IPS-18c (cell line): ENCODE measurements around the gene SYNGAP1.

ENCODE experiments used
- H3K4me3 ChIP-seq: 2 replicates; pipeline ENCODE4 v1.7.0; 2013; ENCODE audit warnings: low read depth, mild to moderate bottlenecking, low read length, moderate library complexity; ENCODE audit not compliant: insufficient read depth
- H3K9me3 ChIP-seq: one replicate; pipeline ENCODE4 v1.6.1; 2013; ENCODE audit warnings: mild to moderate bottlenecking, low read length, moderate library complexity; ENCODE audit not compliant: control insufficient read depth, insufficient read depth

Gene SYNGAP1

GRCh38 chr6:33443619-33444504 is 24.0 kb downstream of the SYNGAP1 start:
- no peaks in the 10 kb centered on the region for H3K9me3 ChIP-seq
- H3K4me3 ChIP-seq, result no peak overlapping the region

GRCh38 chr6:33445119-33445603 is 25.3 kb downstream of the SYNGAP1 start:
- Histone ChIP-seq H3K9me3 (no peaks in the 10 kb centered on the region), H3K4me3 (no peak overlapping the region)

- Histone ChIP-seq H3K9me3 (no peaks in the 10 kb centered on the region), H3K4me3 (no peak overlapping the region)
These were observed 26.5 kb downstream of the SYNGAP1 start for GRCh38 chr6:33446356-33446755.

GRCh38 chr6:33450434-33450833 is 30.6 kb downstream of the SYNGAP1 start:
- Histone ChIP-seq H3K4me3 (no peak overlapping the region), H3K9me3 (no peaks in the 10 kb centered on the region)

GRCh38 chr6:33451606-33452005 is 31.7 kb downstream of the SYNGAP1 start:
- H3K4me3 ChIP-seq, result no peak overlapping the region

GRCh38 chr6:33452496-33452895 is 32.6 kb downstream of the SYNGAP1 start:
- Histone ChIP-seq H3K9me3 (no peaks in the 10 kb centered on the region), H3K4me3 (no peak overlapping the region)

More at GRCh38 chr6:33451606-33452005, 31.7 kb downstream of the SYNGAP1 start:
- H3K9me3 ChIP-seq, result no peaks in the 10 kb centered on the region

GRCh38 chr6:33453393-33454008 is 33.6 kb downstream of the SYNGAP1 start:
- peak overlapping the region; percentile 94; the same call in 1 of the 2 replicates for H3K4me3 ChIP-seq
- no peaks in the 10 kb centered on the region for H3K9me3 ChIP-seq

- Histone ChIP-seq H3K4me3 (peak within 1 kb of the TSS; percentile 94), H3K9me3 (no peaks in the 10 kb centered on the region)
These were observed 34.4 kb downstream of the SYNGAP1 start, which contains the start of gene ZBTB9 for GRCh38 chr6:33454009-33454946. ZBTB9 (plus strand) TSS chr6:33454576; CDS start chr6:33455101, 525 bp downstream.

- H3K4me3 ChIP-seq, result peak overlapping the region; percentile 94
- H3K9me3 ChIP-seq, result no peaks in the 10 kb centered on the region
These were observed 35.2 kb downstream of the SYNGAP1 start for GRCh38 chr6:33455051-33455450.

GRCh38 chr6:33456156-33456555 is 36.3 kb downstream of the SYNGAP1 start:
- Histone ChIP-seq H3K9me3 (no peaks in the 10 kb centered on the region), H3K4me3 (no peak overlapping the region)

- Histone ChIP-seq H3K9me3 (no peaks in the 10 kb centered on the region), H3K4me3 (no peak overlapping the region)
These were observed 38.8 kb downstream of the SYNGAP1 start for GRCh38 chr6:33458676-33459075.

- Histone ChIP-seq H3K4me3 (no peak overlapping the region), H3K9me3 (no peaks in the 10 kb centered on the region)
These were observed 39.4 kb downstream of the SYNGAP1 start for GRCh38 chr6:33459226-33459625.

- Histone ChIP-seq H3K9me3 (no peaks in the 10 kb centered on the region), H3K4me3 (no peak overlapping the region; the same call in 1 of the 2 replicates)
These were observed 46.3 kb downstream of the SYNGAP1 start for GRCh38 chr6:33466075-33466735.

GRCh38 chr6:33467091-33467490 is 47.2 kb downstream of the SYNGAP1 start:
- H3K9me3 ChIP-seq, result no peaks in the 10 kb centered on the region

GRCh38 chr6:33469661-33470060 is 49.8 kb downstream of the SYNGAP1 start:
- Histone ChIP-seq H3K9me3 (no peaks in the 10 kb centered on the region), H3K4me3 (no peak overlapping the region)

More at GRCh38 chr6:33467091-33467490, 47.2 kb downstream of the SYNGAP1 start:
- H3K4me3 ChIP-seq, result no peak overlapping the region

- Histone ChIP-seq H3K4me3 (no peak overlapping the region), H3K9me3 (no peaks in the 10 kb centered on the region)
These were observed 58.0 kb downstream of the SYNGAP1 start for GRCh38 chr6:33477864-33478263.
